Liver (tissue), 9 donors: ENCODE data around the gene GAR1. TPM values are rescaled to one million over a fixed set of nuclear protein-coding genes. Genes with fewer than 3 reads are reported as not detected.

ENCODE experiments used
- DNase-seq: peaks from one replicate; pipeline ENCODE4 v3.0.0-alpha.2; 2017; ENCODE audit warnings: low spot score
- H3K27ac ChIP-seq, 2 donors: one replicate each; pipeline ENCODE4 v1.7.0; 2013; ENCODE audit warnings: inconsistent platforms in 2 of 2, low read length in 2 of 2, control low read depth in 1 of 2, low read depth in 1 of 2, mild to moderate bottlenecking in 1 of 2
- H3K27me3 ChIP-seq, 4 donors: one replicate each; pipeline versions ENCODE4 v1.6.1 to v1.7.0; 2013; ENCODE audit warnings: low read length in 3 of 4, inconsistent platforms in 1 of 4, mild to moderate bottlenecking in 1 of 4, moderate library complexity in 1 of 4; ENCODE audit not compliant: control insufficient read depth in 4 of 4, insufficient read depth in 4 of 4
- H3K36me3 ChIP-seq, 4 donors: one replicate each; pipeline versions ENCODE4 v1.6.1 to v1.7.0; 2013; ENCODE audit warnings: low read length in 3 of 4, mild to moderate bottlenecking in 3 of 4, low read depth in 1 of 4, moderate library complexity in 1 of 4; ENCODE audit not compliant: control insufficient read depth in 4 of 4, insufficient read depth in 3 of 4
- H3K4me1 ChIP-seq, 4 donors: one replicate each; pipeline versions ENCODE4 v1.6.1 to v1.7.0; 2013; ENCODE audit warnings: low read length in 3 of 4, mild to moderate bottlenecking in 3 of 4, moderate library complexity in 1 of 4; ENCODE audit not compliant: control insufficient read depth in 4 of 4, insufficient read depth in 4 of 4
- H3K4me3 ChIP-seq, 3 donors: one replicate each; pipeline versions ENCODE4 v1.6.1 to v1.7.0; 2013; ENCODE audit warnings: low read length in 3 of 3, control low read depth in 1 of 3, low read depth in 1 of 3, mild to moderate bottlenecking in 1 of 3
- H3K9ac ChIP-seq, 2 donors: one replicate each; pipeline ENCODE4 v1.7.0; 2013; ENCODE audit warnings: low read length in 2 of 2, mild to moderate bottlenecking in 2 of 2, moderate library complexity in 2 of 2, control low read depth in 1 of 2, low read depth in 1 of 2
- H3K9me3 ChIP-seq, 4 donors: one replicate each; pipeline versions ENCODE4 v1.6.1 to v1.7.0; 2013; ENCODE audit warnings: low read length in 3 of 4; ENCODE audit not compliant: control insufficient read depth in 4 of 4
- CTCF ChIP-seq: fragments of 150-350 bp; IDR thresholded peaks from 2 replicates; pipeline ENCODE4 v1.5.1; 2017; ENCODE audit warnings: improper control_type of control experiment, low read depth, low read length; ENCODE audit not compliant: missing input control
- EGR1 ChIP-seq, 2 donors: IDR thresholded peaks; 2 replicates each; pipeline ENCODE4 v1.6.1; 2016 to 2018; ENCODE audit warnings: antibody characterized with exemption in 2 of 2, low read depth in 2 of 2
- GABPA ChIP-seq, 2 donors: IDR thresholded peaks in 1 of 2; conservative IDR thresholded peaks in 1 of 2; 2 replicates each; pipeline ENCODE4 v1.6.1; 2016; ENCODE audit warnings: antibody characterized with exemption in 2 of 2, mild to moderate bottlenecking in 1 of 2, moderate library complexity in 1 of 2
- HNF4A ChIP-seq, 2 donors: conservative IDR thresholded peaks; 2 replicates each; pipeline ENCODE4 v1.6.1; 2016; ENCODE audit warnings: antibody characterized with exemption in 2 of 2, mild to moderate bottlenecking in 2 of 2
- HNF4G ChIP-seq: IDR thresholded peaks from 2 replicates; pipeline ENCODE4 v1.6.1; 2016; ENCODE audit warnings: antibody characterized with exemption
- JUND ChIP-seq, 2 donors: IDR thresholded peaks; 2 replicates each; pipeline ENCODE4 v1.6.1; 2016; ENCODE audit warnings: antibody characterized with exemption in 2 of 2
- MAX ChIP-seq: IDR thresholded peaks from 2 replicates; pipeline ENCODE4 v1.6.1; 2016; ENCODE audit warnings: antibody characterized with exemption
- NR2F2 ChIP-seq: IDR thresholded peaks from 2 replicates; pipeline ENCODE4 v1.6.1; 2016; ENCODE audit warnings: antibody characterized with exemption
- RAD21 ChIP-seq, 2 donors: IDR thresholded peaks; 2 replicates each; pipeline ENCODE4 v1.6.1; 2016; ENCODE audit warnings: antibody characterized with exemption in 2 of 2, mild to moderate bottlenecking in 2 of 2
- RXRA ChIP-seq, 2 donors: IDR thresholded peaks; 2 replicates each; pipeline ENCODE4 v1.6.1; 2017 to 2018; ENCODE audit warnings: antibody characterized with exemption in 2 of 2, mild to moderate bottlenecking in 1 of 2
- SP1 ChIP-seq: IDR thresholded peaks from 2 replicates; pipeline ENCODE4 v1.6.1; 2018; ENCODE audit warnings: antibody characterized with exemption, mild to moderate bottlenecking
- TAF1 ChIP-seq: conservative IDR thresholded peaks from 2 replicates; pipeline ENCODE4 v1.6.1; 2016; ENCODE audit warnings: antibody characterized with exemption, mild to moderate bottlenecking
- ZBTB33 ChIP-seq: IDR thresholded peaks from 2 replicates; pipeline ENCODE4 v1.6.1; 2016; ENCODE audit warnings: antibody characterized with exemption
- WGBS: extraction: QIAGEN DNeasy Blood & Tissue Kit; methylation state at CpG from one replicate; pipeline ENCODE4 v1.1.7; 2013; 5-methylcytosine and 5-hydroxymethylcytosine counted together
- polyA plus RNA-seq, 2 donors: library from polyadenylated mRNA; stranded (reverse) in 1 of 2; unstranded in 1 of 2; fragments of 200-250 nt in 1 of 2; fragments of >200 nt in 1 of 2; fragmentation: Nextera tagmentation in 1 of 2; extraction: Ambion mirVana in 1 of 2; gene quantifications; one replicate each; pipeline versions ENCODE4 v1.2.1 to v1.2.3, GENCODE V29; 2013 to 2015
- total RNA-seq, 2 donors: library from RNA; depleted of rRNA; stranded (reverse); fragments of >200 nt; gene quantifications; one replicate each; pipeline ENCODE4 v1.2.3, GENCODE V29; 2014
- TF ChIP-seq, protein P1 (sequence below): IDR thresholded peaks from 2 replicates; pipeline ENCODE4 v1.6.1; 2016; ENCODE audit warnings: antibody characterized with exemption
- donor health status: healthy.
- donor health status: healthy.
- donor health status: healthy.
- donor health status: healthy.
- donor health status: healthy.

GAR1 gene
- total and polyA plus RNA-seq, 4 donors: 1.5 to 7.7 (median 5.9) TPM

DNA sequence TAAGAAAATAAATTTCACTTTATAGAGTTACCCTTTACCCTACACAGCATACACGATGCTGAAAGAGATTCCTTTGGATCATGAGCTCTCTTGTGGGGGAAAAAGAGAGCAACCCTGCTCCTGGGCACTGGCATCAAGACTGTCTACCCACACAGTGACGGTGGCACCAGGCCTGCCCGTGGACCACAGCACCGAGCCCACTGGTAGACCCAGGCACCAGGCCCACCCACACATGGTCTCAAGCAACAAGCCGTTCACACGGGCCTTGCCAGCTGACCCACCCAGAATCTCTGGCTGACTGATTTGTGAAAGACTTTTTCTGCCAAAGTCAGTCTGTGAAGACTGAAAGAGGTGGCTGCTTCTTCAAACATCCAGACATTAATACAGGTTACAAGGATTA lies 20.5 kb upstream of the GAR1 start:
- WGBS: 95% methylated on average over 6 of the region's 6 CpGs
- H3K27ac ChIP-seq: no peak overlapping the region
- peaks cover 0 to 22% (median 4%) of the 10 kb centered on the region in 4 donors for H3K36me3 ChIP-seq
- DNase-seq: no peak
- no peak overlapping the region for H3K4me3 ChIP-seq
- H3K9me3 ChIP-seq: peaks cover 2 to 4% (median 3%) of the 10 kb centered on the region in 4 donors
- no peak overlapping the region for H3K9ac ChIP-seq
- peaks cover 0 to 12% (median 4%) of the 10 kb centered on the region in 4 donors for H3K4me1 ChIP-seq
- H3K27me3 ChIP-seq: no peaks in the 10 kb centered on the region
- TF ChIP-seq TAF1 (no peak), SP1 (no peak), RAD21 (IDR thresholded peaks at IDR 0.05) (no peak), MAX (no peak), EGR1 (IDR thresholded peaks at IDR 0.05; ENCODE audit: low read depth in 2 of 2) (no peak), RXRA (IDR thresholded peaks at IDR 0.05) (no peak), HNF4A (conservative IDR thresholded peaks at IDR 0.05) (no peak), NR2F2 (no peak), JUND (IDR thresholded peaks at IDR 0.05) (no peak), CTCF (no peak), ZBTB33 (no peak), HNF4G (no peak), GABPA (IDR thresholded peaks at IDR 0.05 in 1 of 2, conservative IDR thresholded peaks at IDR 0.05 in 1 of 2) (no peak)
- TF ChIP-seq, protein P1, sequence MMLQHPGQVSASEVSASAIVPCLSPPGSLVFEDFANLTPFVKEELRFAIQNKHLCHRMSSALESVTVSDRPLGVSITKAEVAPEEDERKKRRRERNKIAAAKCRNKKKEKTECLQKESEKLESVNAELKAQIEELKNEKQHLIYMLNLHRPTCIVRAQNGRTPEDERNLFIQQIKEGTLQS: no peak

DNA sequence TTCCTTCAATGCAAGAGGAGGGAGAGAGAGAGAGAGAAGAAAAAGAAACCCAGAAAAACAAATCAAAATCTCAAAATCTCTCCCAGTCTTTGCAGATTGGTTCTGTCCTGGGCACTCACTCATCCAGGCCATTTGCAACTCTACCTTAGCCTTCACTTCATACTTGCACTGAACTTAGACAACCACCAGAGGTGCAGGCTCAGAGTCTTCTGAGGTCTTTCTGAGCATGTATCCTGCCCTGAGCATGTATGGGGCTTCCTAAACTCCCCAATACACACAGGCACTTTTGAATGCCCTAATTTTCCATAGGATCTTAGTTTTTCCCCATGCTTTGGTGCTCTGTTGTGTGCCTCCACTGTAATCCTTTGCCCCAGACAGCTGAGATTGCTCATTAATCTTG lies 16.7 kb upstream of the GAR1 start:
- TF ChIP-seq RAD21 (IDR thresholded peaks at IDR 0.05): peak in 1 of 2 donors; percentile 4
- TF ChIP-seq NR2F2: no peak
- Histone ChIP-seq H3K4me1 (peaks cover 4 to 19% (median 10%) of the 10 kb centered on the region in 4 donors), H3K9me3 (peaks cover 0 to 4% (median 3%) of the 10 kb centered on the region in 4 donors), H3K9ac (no peak overlapping the region), H3K27me3 (no peaks in the 10 kb centered on the region), H3K36me3 (peaks cover 0 to 15% (median 2%) of the 10 kb centered on the region in 4 donors), H3K4me3 (peak overlapping the region; percentile 13 to 50 (median 20)), H3K27ac (no peak overlapping the region)
- no peak for DNase-seq
